Left hindlimb (tissue), 1 donor: ENCODE measurements around the gene SHH.
"Not testable (repeated sequence)": the region's sequence is repeated elsewhere in the genome, so short reads cannot be mapped to it uniquely, and the experiment has no call there.

Source experiments
- DNase-seq: peaks from one replicate; pipeline ENCODE4 v3.0.0-alpha.2; 2018

Gene SHH

GRCh38 chr7:155842496-155843265 is 30.4 kb upstream of the SHH start:
- DNase-seq = no peak

- DNase-seq = no peak
Observed at GRCh38 chr7:155840909-155841308, 28.6 kb upstream of the SHH start.

- no peak for DNase-seq
Observed at GRCh38 chr7:155840262-155840885, 28.1 kb upstream of the SHH start.

- no peak for DNase-seq
Observed at GRCh38 chr7:155839461-155839860, 27.2 kb upstream of the SHH start.

GRCh38 chr7:155838312-155838711 is 26.0 kb upstream of the SHH start:
- DNase-seq = not testable (repeated sequence)

- no peak for DNase-seq
Observed at GRCh38 chr7:155837126-155837479, 24.8 kb upstream of the SHH start.

GRCh38 chr7:155836216-155837125 is 24.2 kb upstream of the SHH start:
- DNase-seq = no peak

- no peak for DNase-seq
Observed at GRCh38 chr7:155835446-155836215, 23.4 kb upstream of the SHH start.

GRCh38 chr7:155834486-155835048 is 22.3 kb upstream of the SHH start:
- DNase-seq = no peak

GRCh38 chr7:155833651-155834050 is 21.4 kb upstream of the SHH start:
- DNase-seq = no peak

- no peak for DNase-seq
Observed at GRCh38 chr7:155832581-155832981, 20.3 kb upstream of the SHH start.

- DNase-seq = no peak
Observed at GRCh38 chr7:155831807-155832524, 19.7 kb upstream of the SHH start.

GRCh38 chr7:155830961-155831806 is 18.9 kb upstream of the SHH start:
- DNase-seq = no peak

GRCh38 chr7:155829796-155830470 is 17.7 kb upstream of the SHH start:
- DNase-seq = no peak

- DNase-seq = no peak
Observed at GRCh38 chr7:155825336-155825735, 13.1 kb upstream of the SHH start.

- no peak for DNase-seq
Observed at GRCh38 chr7:155824227-155824886, 12.1 kb upstream of the SHH start.

GRCh38 chr7:155821851-155822250 is 9.6 kb upstream of the SHH start:
- no peak for DNase-seq

GRCh38 chr7:155820788-155821187 is 8.5 kb upstream of the SHH start:
- peak; percentile 8 for DNase-seq

- peak; percentile 8 for DNase-seq
Observed at GRCh38 chr7:155820246-155820645, 8.0 kb upstream of the SHH start.

GRCh38 chr7:155819186-155819585 is 6.9 kb upstream of the SHH start:
- peak; percentile 10 for DNase-seq
